ENCODE data around the gene ARPP21.

ARPP21 gene

DNA sequence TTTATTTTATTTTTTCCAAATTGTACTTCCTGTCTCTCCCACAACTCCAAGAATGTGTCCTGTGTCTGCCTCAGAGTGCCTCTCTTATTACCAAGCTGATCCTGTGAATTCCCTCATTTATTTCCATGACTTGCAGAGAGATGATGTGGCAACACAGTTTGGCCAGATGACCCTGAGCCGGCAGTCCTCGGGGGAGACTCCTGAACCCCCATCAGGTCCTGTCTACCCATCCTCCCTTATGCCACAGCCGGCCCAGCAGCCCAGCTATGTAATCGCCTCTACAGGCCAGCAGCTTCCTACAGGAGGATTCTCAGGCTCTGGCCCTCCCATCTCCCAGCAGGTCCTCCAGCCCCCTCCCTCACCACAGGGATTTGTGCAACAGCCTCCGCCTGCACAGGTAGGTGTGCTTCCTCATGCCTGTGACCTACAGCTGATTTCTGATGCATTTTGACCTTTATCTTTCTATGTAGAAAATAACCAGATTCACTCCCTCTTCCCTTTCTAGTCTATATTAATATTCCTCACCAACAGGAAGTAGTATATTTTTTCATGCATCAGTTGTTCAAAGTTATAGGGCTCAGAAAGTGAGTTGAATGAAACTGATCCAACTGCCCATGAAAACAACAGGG is 100.0 kb downstream of the ARPP21 start:
- H3K36me3 ChIP-seq (ENCODE audit: insufficient read depth, low read length), result no peaks in the 10 kb centered on the region
- no peak overlapping the region for H3K9ac ChIP-seq (ENCODE audit: low read depth, low read length)
- H3K4me3 ChIP-seq (ENCODE audit: low read length), result no peak overlapping the region
- no peak overlapping the region for H3K4me2 ChIP-seq (ENCODE audit: low read length)
- H3K4me1 ChIP-seq (ENCODE audit: control insufficient read depth, insufficient read depth, low read length), result peaks cover 9% of the 10 kb centered on the region
- H3K27me3 ChIP-seq (ENCODE audit: control insufficient read depth, insufficient read depth, low read length), result peaks cover 4% of the 10 kb centered on the region
- H3K9me3 ChIP-seq (replicated peaks; ENCODE audit: low read length), result no peaks in the 10 kb centered on the region

DNA sequence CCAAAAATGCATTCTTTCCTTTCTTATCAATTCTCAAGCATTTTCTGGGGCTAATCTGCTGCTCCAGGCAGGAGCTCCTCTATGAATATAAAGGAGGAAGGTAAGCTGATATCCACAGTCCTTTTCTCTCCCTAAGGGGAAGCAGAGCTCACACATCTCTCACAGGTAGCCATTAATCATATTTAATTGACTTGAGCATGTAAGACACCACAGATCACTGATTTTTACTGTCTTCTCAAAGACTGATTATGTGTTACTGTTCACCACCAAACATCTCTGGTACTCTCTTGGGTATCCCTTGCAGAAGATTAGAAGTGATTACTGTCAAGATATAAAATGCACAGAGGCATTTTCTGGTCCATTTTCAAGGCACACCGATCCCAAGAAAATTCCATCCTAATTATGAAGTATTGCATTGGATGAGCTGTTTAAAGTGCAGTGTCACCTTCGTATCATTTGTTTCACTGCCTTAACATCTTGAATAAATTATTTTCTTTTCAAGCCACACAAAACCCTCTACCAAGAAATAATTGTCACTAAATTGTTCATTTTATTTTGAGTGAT is 100.7 kb downstream of the ARPP21 start:
- Histone ChIP-seq H3K36me3 (ENCODE audit: insufficient read depth, low read length) (no peaks in the 10 kb centered on the region), H3K4me1 (ENCODE audit: control insufficient read depth, insufficient read depth, low read length) (peaks cover 9% of the 10 kb centered on the region), H3K9ac (ENCODE audit: low read depth, low read length) (no peak overlapping the region), H3K4me2 (ENCODE audit: low read length) (no peak overlapping the region), H3K27me3 (ENCODE audit: control insufficient read depth, insufficient read depth, low read length) (peaks cover 4% of the 10 kb centered on the region), H3K4me3 (ENCODE audit: low read length) (no peak overlapping the region), H3K9me3 (replicated peaks; ENCODE audit: low read length) (no peaks in the 10 kb centered on the region)

DNA sequence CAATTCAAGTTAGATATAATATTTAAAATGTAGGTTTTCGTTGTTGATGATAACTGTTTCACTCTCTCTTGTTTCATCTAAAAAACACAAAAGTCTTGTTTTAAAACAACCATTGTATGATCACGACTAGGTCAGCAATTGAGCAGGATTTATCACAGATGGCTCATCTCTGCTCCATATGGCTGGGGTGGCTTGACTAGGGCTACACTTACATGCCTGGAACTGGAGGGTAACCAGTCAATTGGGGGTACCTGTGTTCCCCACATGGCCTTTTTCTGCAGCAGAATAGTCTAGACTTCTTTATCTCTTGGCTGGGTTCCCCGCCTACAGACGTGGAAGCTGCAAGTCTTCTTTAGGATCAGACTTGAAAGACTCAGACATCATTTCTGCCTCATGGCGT is 103.9 kb downstream of the ARPP21 start:
- H3K4me2 ChIP-seq (ENCODE audit: low read length), result no peak overlapping the region
- H3K9ac ChIP-seq (ENCODE audit: low read depth, low read length), result no peak overlapping the region
- no peaks in the 10 kb centered on the region for H3K36me3 ChIP-seq (ENCODE audit: insufficient read depth, low read length)
- H3K27me3 ChIP-seq (ENCODE audit: control insufficient read depth, insufficient read depth, low read length), result no peaks in the 10 kb centered on the region
- H3K4me3 ChIP-seq (ENCODE audit: low read length), result no peak overlapping the region
- H3K9me3 ChIP-seq (replicated peaks; ENCODE audit: low read length), result no peaks in the 10 kb centered on the region
- H3K4me1 ChIP-seq (ENCODE audit: control insufficient read depth, insufficient read depth, low read length), result peaks cover 9% of the 10 kb centered on the region

DNA sequence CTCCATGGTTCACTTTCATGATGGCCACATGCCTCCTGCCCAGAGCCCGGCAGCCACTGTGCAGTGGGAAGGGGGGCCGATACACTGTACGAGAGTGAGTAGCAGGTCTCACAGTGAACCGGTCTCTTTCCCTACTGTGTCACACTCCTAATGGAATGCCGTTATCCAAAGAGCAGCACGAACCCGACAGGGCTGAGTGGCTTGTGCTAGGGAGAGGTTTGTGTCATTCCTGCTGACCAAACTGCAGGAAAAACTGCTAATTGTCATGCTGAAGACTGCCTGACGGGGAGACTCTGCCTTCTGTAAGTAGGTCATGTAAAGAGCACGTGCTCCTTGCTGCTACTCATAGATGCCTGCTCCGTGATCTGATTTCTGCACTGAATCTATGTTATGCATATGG is 105.1 kb downstream of the ARPP21 start:
- Histone ChIP-seq H3K36me3 (ENCODE audit: insufficient read depth, low read length) (no peaks in the 10 kb centered on the region), H3K27me3 (ENCODE audit: control insufficient read depth, insufficient read depth, low read length) (no peaks in the 10 kb centered on the region), H3K4me3 (ENCODE audit: low read length) (no peak overlapping the region), H3K4me1 (ENCODE audit: control insufficient read depth, insufficient read depth, low read length) (peaks cover 1% of the 10 kb centered on the region), H3K4me2 (ENCODE audit: low read length) (no peak overlapping the region), H3K9me3 (replicated peaks; ENCODE audit: low read length) (no peaks in the 10 kb centered on the region), H3K9ac (ENCODE audit: low read depth, low read length) (no peak overlapping the region)

- Histone ChIP-seq H3K9ac (ENCODE audit: low read depth, low read length) (no peak overlapping the region), H3K27me3 (ENCODE audit: control insufficient read depth, insufficient read depth, low read length) (no peaks in the 10 kb centered on the region), H3K36me3 (ENCODE audit: insufficient read depth, low read length) (no peaks in the 10 kb centered on the region), H3K9me3 (replicated peaks; ENCODE audit: low read length) (no peaks in the 10 kb centered on the region), H3K4me2 (ENCODE audit: low read length) (no peak overlapping the region), H3K4me3 (ENCODE audit: low read length) (no peak overlapping the region), H3K4me1 (ENCODE audit: control insufficient read depth, insufficient read depth, low read length) (no peaks in the 10 kb centered on the region)
These were observed 106.0 kb downstream of the ARPP21 start for GRCh38 chr3:35745351-35745750.

DNA sequence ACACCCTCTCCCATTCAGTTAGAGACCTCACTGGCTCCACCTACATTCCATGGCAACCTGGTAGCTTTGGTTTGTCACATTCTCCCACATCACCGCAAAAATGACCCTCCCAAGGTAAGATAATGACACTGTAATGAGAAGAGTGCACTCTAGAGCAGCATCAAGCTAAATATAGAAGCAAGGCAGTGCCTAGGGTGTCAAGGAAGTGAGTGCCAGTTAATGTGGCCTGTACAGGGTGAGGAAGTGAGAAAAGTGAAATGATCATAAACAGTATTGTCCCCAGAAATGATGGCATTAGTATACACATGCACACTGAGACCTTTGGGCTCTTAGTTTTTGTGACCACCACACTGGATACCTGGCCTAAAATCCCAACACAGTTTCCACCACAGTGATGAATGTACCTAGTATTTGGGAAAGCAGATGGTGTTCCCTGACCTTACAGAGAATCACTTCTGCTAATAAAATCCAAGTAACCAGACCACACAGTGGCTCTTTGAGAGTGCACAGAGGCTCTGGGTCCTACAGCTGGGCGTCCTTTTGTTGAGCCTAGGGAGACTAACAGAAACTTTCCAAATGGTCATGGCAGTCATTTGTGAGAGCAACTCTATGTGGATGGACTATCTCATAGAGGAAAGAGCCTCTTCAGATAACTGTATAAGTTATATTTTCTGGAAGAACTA is 106.6 kb downstream of the ARPP21 start:
- H3K36me3 ChIP-seq (ENCODE audit: insufficient read depth, low read length), result no peaks in the 10 kb centered on the region
- H3K4me1 ChIP-seq (ENCODE audit: control insufficient read depth, insufficient read depth, low read length), result no peaks in the 10 kb centered on the region
- H3K9me3 ChIP-seq (replicated peaks; ENCODE audit: low read length), result no peaks in the 10 kb centered on the region
- no peaks in the 10 kb centered on the region for H3K27me3 ChIP-seq (ENCODE audit: control insufficient read depth, insufficient read depth, low read length)
- no peak overlapping the region for H3K9ac ChIP-seq (ENCODE audit: low read depth, low read length)
- no peak overlapping the region for H3K4me2 ChIP-seq (ENCODE audit: low read length)
- H3K4me3 ChIP-seq (ENCODE audit: low read length), result no peak overlapping the region

- Histone ChIP-seq H3K9ac (ENCODE audit: low read depth, low read length) (no peak overlapping the region), H3K4me3 (ENCODE audit: low read length) (no peak overlapping the region), H3K27me3 (ENCODE audit: control insufficient read depth, insufficient read depth, low read length) (no peaks in the 10 kb centered on the region), H3K9me3 (replicated peaks; ENCODE audit: low read length) (no peaks in the 10 kb centered on the region), H3K36me3 (ENCODE audit: insufficient read depth, low read length) (no peaks in the 10 kb centered on the region), H3K4me2 (ENCODE audit: low read length) (no peak overlapping the region), H3K4me1 (ENCODE audit: control insufficient read depth, insufficient read depth, low read length) (no peaks in the 10 kb centered on the region)
These were observed 107.2 kb downstream of the ARPP21 start for GRCh38 chr3:35746492-35746891.

DNA sequence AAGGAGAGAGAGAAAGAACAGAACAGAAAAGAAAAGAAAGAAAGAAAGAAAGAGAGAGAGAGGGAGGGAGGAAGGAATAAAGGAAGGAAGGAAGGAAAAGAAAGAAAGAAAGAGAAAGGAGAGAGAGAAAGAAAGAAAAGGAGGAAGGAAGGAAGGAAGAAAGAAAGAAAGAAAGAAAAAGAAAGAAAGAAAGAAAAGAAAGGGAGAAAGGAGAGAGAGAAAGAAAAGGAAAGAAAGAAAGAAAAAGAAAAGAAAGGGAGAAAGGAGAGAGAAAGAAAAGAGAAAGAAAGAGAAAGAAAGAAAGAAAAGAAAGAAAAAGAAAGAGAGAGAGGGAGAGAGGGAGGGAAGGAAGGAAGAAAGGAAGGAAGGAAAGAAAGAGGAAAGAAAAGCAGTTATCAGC is 108.8 kb downstream of the ARPP21 start:
- Histone ChIP-seq H3K27me3 (ENCODE audit: control insufficient read depth, insufficient read depth, low read length) (no peaks in the 10 kb centered on the region), H3K4me2 (ENCODE audit: low read length) (no peak overlapping the region), H3K4me1 (ENCODE audit: control insufficient read depth, insufficient read depth, low read length) (no peaks in the 10 kb centered on the region), H3K4me3 (ENCODE audit: low read length) (no peak overlapping the region), H3K9me3 (replicated peaks; ENCODE audit: low read length) (no peaks in the 10 kb centered on the region), H3K9ac (ENCODE audit: low read depth, low read length) (no peak overlapping the region), H3K36me3 (ENCODE audit: insufficient read depth, low read length) (no peaks in the 10 kb centered on the region)

GRCh38 chr3:35751207-35751606 is 111.9 kb downstream of the ARPP21 start:
- no peaks in the 10 kb centered on the region for H3K27me3 ChIP-seq (ENCODE audit: control insufficient read depth, insufficient read depth, low read length)
- H3K4me1 ChIP-seq (ENCODE audit: control insufficient read depth, insufficient read depth, low read length), result no peaks in the 10 kb centered on the region
- no peaks in the 10 kb centered on the region for H3K36me3 ChIP-seq (ENCODE audit: insufficient read depth, low read length)
- H3K9me3 ChIP-seq (replicated peaks; ENCODE audit: low read length), result no peaks in the 10 kb centered on the region
- no peak overlapping the region for H3K9ac ChIP-seq (ENCODE audit: low read depth, low read length)
- H3K4me2 ChIP-seq (ENCODE audit: low read length), result no peak overlapping the region
- H3K4me3 ChIP-seq (ENCODE audit: low read length), result no peak overlapping the region

GRCh38 chr3:35757991-35758757 is 118.8 kb downstream of the ARPP21 start:
- no peaks in the 10 kb centered on the region for H3K36me3 ChIP-seq (ENCODE audit: insufficient read depth, low read length)
- H3K4me2 ChIP-seq (ENCODE audit: low read length), result no peak overlapping the region
- no peak overlapping the region for H3K4me3 ChIP-seq (ENCODE audit: low read length)
- no peaks in the 10 kb centered on the region for H3K9me3 ChIP-seq (replicated peaks; ENCODE audit: low read length)
- H3K9ac ChIP-seq (ENCODE audit: low read depth, low read length), result no peak overlapping the region
- no peaks in the 10 kb centered on the region for H3K27me3 ChIP-seq (ENCODE audit: control insufficient read depth, insufficient read depth, low read length)
- no peaks in the 10 kb centered on the region for H3K4me1 ChIP-seq (ENCODE audit: control insufficient read depth, insufficient read depth, low read length)

- Histone ChIP-seq H3K9me3 (replicated peaks; ENCODE audit: low read length) (no peaks in the 10 kb centered on the region), H3K27me3 (ENCODE audit: control insufficient read depth, insufficient read depth, low read length) (no peaks in the 10 kb centered on the region), H3K4me2 (ENCODE audit: low read length) (no peak overlapping the region), H3K9ac (ENCODE audit: low read depth, low read length) (no peak overlapping the region), H3K4me3 (ENCODE audit: low read length) (no peak overlapping the region), H3K4me1 (ENCODE audit: control insufficient read depth, insufficient read depth, low read length) (no peaks in the 10 kb centered on the region), H3K36me3 (ENCODE audit: insufficient read depth, low read length) (no peaks in the 10 kb centered on the region)
These were observed 120.8 kb downstream of the ARPP21 start for GRCh38 chr3:35760146-35760545.
